ENCODE results near the gene MYOG. TPM values are rescaled to one million over a fixed set of nuclear protein-coding genes. Genes with fewer than 3 reads are reported as not detected.

MYOG gene
- total and polyA plus RNA-seq, 2 experiments from 2014 or later, result not detected

DNA sequence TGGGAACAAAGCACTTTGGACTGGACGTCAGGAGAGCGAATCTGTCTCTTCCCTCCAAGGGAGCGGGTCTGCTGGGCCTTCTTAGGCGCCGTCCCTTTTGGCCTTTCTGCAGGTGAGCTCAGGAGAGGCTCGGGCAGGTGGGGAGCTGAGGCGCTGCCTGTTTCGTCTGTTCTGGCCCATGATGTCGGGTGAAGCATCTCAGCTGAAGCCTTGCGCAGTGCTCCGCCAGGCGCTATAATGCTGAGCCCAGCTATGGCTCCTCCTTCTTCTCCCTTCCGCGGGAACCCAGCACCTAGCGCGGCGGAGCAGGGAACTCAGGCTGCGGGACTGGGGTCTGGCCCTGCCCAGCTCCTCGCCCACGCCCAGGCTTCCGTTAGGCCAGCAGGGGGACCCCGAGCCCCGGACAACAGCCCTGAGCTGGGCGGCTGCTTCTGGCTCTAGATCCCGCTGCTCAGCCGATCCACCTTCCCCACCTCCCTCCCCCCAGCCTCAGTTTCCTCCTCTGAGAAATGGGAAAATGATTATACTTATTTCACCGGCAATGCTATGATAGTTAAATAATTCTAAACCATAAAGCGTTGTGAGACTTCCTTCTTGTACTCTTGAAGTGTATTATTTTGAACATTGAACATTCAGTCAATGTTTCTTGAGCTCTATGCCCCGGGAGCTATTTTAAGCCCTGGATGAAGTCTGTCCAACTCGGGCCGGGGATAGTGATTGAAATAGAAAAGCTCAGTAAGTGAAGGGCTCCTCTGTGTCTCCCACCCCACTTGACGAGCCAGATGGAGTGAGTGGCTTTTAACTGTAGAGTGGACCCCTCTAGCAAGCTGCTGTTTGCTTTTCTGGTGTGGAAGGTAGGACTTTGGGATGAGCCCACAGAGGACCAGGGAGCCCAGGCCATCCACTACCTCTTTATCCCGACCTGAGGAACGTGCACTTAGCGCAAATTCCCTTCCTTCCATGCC, 32.1 kb upstream of the MYOG start:
- Mint-ChIP-seq H3K9me3 (no peaks in the 10 kb centered on the region; the same call in 2 of the 3 replicates), H3K4me1 (peaks cover 6% of the 10 kb centered on the region; the same call in 1 of the 3 replicates), H3K4me3 (peak overlapping the region; percentile 23; the same call in 1 of the 3 replicates), H3K36me3 (ENCODE audit: low read depth) (no peaks in the 10 kb centered on the region), H3K27me3 (ENCODE audit: insufficient read depth, low read depth, poor library complexity) (peaks cover 17% of the 10 kb centered on the region), H3K27ac (no peak overlapping the region)
- Histone ChIP-seq H4K20me1 (replicated peaks; ENCODE audit: insufficient read depth) (no peaks in the 10 kb centered on the region), H3K27ac (ENCODE audit: low read depth) (no peak overlapping the region), H3F3A (replicated peaks; ENCODE audit: low read depth) (no peaks in the 10 kb centered on the region), H3K36me3 (ENCODE audit: insufficient read depth) (no peaks in the 10 kb centered on the region), H3K4me3 (peak overlapping the region; percentile 48), H3K9me2 (ENCODE audit: insufficient read depth) (no peaks in the 10 kb centered on the region), H3K4me2 (peak overlapping the region; percentile 74), H2AFZ (peak overlapping the region; percentile 100), H3K79me2 (replicated peaks; ENCODE audit: insufficient read depth) (no peaks in the 10 kb centered on the region), H3K4me1 (ENCODE audit: insufficient read depth) (no peaks in the 10 kb centered on the region), H3K27me3 (ENCODE audit: insufficient read depth) (peaks cover 10% of the 10 kb centered on the region)
- ATAC-seq (peak; percentile 100), DNase-seq (ENCODE audit: low spot score) (peak; percentile 96)
- TF ChIP-seq, protein P1, sequence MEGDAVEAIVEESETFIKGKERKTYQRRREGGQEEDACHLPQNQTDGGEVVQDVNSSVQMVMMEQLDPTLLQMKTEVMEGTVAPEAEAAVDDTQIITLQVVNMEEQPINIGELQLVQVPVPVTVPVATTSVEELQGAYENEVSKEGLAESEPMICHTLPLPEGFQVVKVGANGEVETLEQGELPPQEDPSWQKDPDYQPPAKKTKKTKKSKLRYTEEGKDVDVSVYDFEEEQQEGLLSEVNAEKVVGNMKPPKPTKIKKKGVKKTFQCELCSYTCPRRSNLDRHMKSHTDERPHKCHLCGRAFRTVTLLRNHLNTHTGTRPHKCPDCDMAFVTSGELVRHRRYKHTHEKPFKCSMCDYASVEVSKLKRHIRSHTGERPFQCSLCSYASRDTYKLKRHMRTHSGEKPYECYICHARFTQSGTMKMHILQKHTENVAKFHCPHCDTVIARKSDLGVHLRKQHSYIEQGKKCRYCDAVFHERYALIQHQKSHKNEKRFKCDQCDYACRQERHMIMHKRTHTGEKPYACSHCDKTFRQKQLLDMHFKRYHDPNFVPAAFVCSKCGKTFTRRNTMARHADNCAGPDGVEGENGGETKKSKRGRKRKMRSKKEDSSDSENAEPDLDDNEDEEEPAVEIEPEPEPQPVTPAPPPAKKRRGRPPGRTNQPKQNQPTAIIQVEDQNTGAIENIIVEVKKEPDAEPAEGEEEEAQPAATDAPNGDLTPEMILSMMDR (conservative IDR thresholded peaks at IDR 0.05; ENCODE audit: low read depth in 2 of 2), result peak; percentile 76 to 98
- TF ChIP-seq EZH2phosphoT487 (IDR thresholded peaks at IDR 0.05; ENCODE audit: unreplicated experiment) (no peak), POLR2AphosphoS5 (IDR thresholded peaks at IDR 0.05; ENCODE audit: low read depth) (no peak), JUNB (IDR thresholded peaks at IDR 0.05; ENCODE audit: unreplicated experiment) (no peak)
- TF ChIP-seq, protein P2, sequence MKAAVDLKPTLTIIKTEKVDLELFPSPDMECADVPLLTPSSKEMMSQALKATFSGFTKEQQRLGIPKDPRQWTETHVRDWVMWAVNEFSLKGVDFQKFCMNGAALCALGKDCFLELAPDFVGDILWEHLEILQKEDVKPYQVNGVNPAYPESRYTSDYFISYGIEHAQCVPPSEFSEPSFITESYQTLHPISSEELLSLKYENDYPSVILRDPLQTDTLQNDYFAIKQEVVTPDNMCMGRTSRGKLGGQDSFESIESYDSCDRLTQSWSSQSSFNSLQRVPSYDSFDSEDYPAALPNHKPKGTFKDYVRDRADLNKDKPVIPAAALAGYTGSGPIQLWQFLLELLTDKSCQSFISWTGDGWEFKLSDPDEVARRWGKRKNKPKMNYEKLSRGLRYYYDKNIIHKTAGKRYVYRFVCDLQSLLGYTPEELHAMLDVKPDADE (IDR thresholded peaks at IDR 0.05), result no peak

DNA sequence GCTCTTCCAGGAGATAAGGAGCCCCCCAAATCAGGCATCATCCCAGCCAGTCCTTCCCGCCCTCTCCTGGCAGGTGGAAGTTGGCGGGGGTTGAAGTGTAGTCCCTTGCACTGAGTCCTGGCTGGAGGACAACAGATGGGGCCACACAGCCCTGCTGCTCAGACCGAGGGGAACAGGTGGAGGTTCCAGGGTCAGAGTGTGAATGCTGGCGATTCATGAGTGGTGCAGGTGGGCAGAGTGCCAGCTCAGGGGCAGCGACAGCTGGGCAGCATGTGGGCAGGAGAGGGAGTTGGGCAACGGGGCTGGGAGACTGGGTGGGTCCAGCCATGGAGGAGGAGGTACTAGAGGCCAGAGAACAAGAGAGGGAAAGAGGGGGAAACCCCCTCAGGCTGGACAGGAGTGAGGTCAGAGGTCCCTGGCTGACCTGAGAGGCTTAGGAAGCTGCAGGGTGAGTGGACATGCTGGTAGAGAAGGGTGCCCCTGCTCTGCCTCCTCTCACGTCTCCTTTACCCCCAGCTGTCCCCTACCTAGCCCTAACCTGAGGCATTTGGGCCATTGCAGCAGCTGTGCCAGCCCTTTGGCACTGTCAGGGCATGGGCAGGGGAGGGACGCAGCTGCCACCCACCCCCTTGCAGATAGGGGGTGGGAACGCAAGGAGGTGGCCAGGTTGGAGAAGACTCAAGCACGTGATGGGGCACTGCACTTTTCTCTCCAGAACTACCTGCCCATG, 30.4 kb upstream of the MYOG start:
- H3K27me3 ChIP-seq (ENCODE audit: insufficient read depth), result peaks cover 10% of the 10 kb centered on the region
- DNase-seq (ENCODE audit: low spot score) (no peak), ATAC-seq (no peak)
- H3K79me2 ChIP-seq (replicated peaks; ENCODE audit: insufficient read depth), result no peaks in the 10 kb centered on the region
- H3K4me3 ChIP-seq, result no peak overlapping the region
- H3K27ac ChIP-seq (ENCODE audit: low read depth), result no peak overlapping the region
- H2AFZ ChIP-seq, result no peak overlapping the region
- TF ChIP-seq, protein P1 (conservative IDR thresholded peaks at IDR 0.05; ENCODE audit: low read depth in 2 of 2), result peak in 1 of 2 experiments; percentile 41; a peak in 2 of 4 replicates
- no peak for TF ChIP-seq ZNF114 (CRISPR knock-in tag; IDR thresholded peaks at IDR 0.05)
- H3K27ac Mint-ChIP-seq, result no peak overlapping the region
- no peaks in the 10 kb centered on the region for H3F3A ChIP-seq (replicated peaks; ENCODE audit: low read depth)
- H3K4me1 ChIP-seq (ENCODE audit: insufficient read depth), result no peaks in the 10 kb centered on the region
- H4K20me1 ChIP-seq (replicated peaks; ENCODE audit: insufficient read depth), result no peaks in the 10 kb centered on the region
- H3K9me3 Mint-ChIP-seq, result no peaks in the 10 kb centered on the region
- H3K27me3 Mint-ChIP-seq (ENCODE audit: insufficient read depth, low read depth, poor library complexity), result peaks cover 13% of the 10 kb centered on the region
- H3K36me3 Mint-ChIP-seq (ENCODE audit: low read depth), result no peaks in the 10 kb centered on the region
- H3K4me1 Mint-ChIP-seq, result peaks cover 6% of the 10 kb centered on the region; the same call in 1 of the 3 replicates
- no peak overlapping the region for H3K4me3 Mint-ChIP-seq
- no peaks in the 10 kb centered on the region for H3K36me3 ChIP-seq (ENCODE audit: insufficient read depth)
- H3K9me2 ChIP-seq (ENCODE audit: insufficient read depth), result no peaks in the 10 kb centered on the region
- no peak overlapping the region for H3K4me2 ChIP-seq
